HG02571 (cell line): ENCODE measurements around the gene MLPH.

Source experiments
- ATAC-seq: cut with Tn5 transposase; IDR thresholded peaks from one replicate; pipeline ENCODE4 v1.9.1; 2021; ENCODE audit warnings: mild to moderate bottlenecking, moderate library complexity; ENCODE audit not compliant: unreplicated experiment

Gene MLPH

GRCh38 chr2:237478979-237479378 lies 8.1 kb upstream of the MLPH start:
- no peak for ATAC-seq

- no peak for ATAC-seq
Observed at GRCh38 chr2:237479747-237480146, 7.3 kb upstream of the MLPH start.

- no peak for ATAC-seq
Observed at GRCh38 chr2:237480556-237480955, 6.5 kb upstream of the MLPH start.

- no peak for ATAC-seq
Observed at GRCh38 chr2:237480988-237481525, 6.0 kb upstream of the MLPH start.

GRCh38 chr2:237482485-237482884 lies 4.6 kb upstream of the MLPH start:
- ATAC-seq: no peak

- ATAC-seq: no peak
Observed at GRCh38 chr2:237483018-237483731, 3.9 kb upstream of the MLPH start.

GRCh38 chr2:237485304-237485703 lies 1.7 kb upstream of the MLPH start:
- no peak for ATAC-seq

- ATAC-seq: no peak
Observed at GRCh38 chr2:237485844-237486243, 1.2 kb upstream of the MLPH start.

GRCh38 chr2:237486334-237486818 lies 675 bp upstream of the MLPH start:
- ATAC-seq: no peak

- no peak for ATAC-seq
Observed at GRCh38 chr2:237487496-237487895, 445 bp downstream of the MLPH start.

GRCh38 chr2:237488295-237488694 lies 1.2 kb downstream of the MLPH start:
- no peak for ATAC-seq

- no peak for ATAC-seq
Observed at GRCh38 chr2:237488901-237489860, 2.1 kb downstream of the MLPH start.

- ATAC-seq: no peak
Observed at GRCh38 chr2:237490009-237490711, 3.1 kb downstream of the MLPH start.

- ATAC-seq: no peak
Observed at GRCh38 chr2:237490795-237491194, 3.7 kb downstream of the MLPH start.

GRCh38 chr2:237491515-237492118 lies 4.6 kb downstream of the MLPH start:
- no peak for ATAC-seq

GRCh38 chr2:237492137-237492890 lies 5.3 kb downstream of the MLPH start:
- no peak for ATAC-seq

GRCh38 chr2:237494066-237494465 lies 7.0 kb downstream of the MLPH start:
- ATAC-seq: no peak

GRCh38 chr2:237495521-237496117 lies 8.6 kb downstream of the MLPH start:
- no peak for ATAC-seq

GRCh38 chr2:237496428-237496827 lies 9.4 kb downstream of the MLPH start:
- no peak for ATAC-seq
